ENCODE measurements around the gene TXNDC16.

The TXNDC16 gene

DNA sequence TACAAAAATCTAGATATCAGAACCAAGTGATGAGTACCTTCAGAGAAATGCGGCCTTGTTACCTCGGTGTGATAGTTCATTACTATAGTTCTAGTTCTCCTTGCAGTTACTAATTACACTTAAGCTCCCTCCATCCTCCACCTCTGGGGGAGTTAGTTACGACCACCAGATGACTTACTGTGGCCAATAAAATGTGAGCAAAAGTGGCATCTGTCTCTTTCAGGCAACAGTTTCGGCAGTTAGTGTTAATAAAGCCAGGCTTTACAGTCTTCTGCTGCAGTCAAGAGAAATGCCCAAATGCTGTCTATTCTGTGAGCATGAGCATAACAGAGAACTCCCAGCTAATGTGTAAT, 6.0 kb downstream of the TXNDC16 start:
- TF ChIP-seq, protein P1, sequence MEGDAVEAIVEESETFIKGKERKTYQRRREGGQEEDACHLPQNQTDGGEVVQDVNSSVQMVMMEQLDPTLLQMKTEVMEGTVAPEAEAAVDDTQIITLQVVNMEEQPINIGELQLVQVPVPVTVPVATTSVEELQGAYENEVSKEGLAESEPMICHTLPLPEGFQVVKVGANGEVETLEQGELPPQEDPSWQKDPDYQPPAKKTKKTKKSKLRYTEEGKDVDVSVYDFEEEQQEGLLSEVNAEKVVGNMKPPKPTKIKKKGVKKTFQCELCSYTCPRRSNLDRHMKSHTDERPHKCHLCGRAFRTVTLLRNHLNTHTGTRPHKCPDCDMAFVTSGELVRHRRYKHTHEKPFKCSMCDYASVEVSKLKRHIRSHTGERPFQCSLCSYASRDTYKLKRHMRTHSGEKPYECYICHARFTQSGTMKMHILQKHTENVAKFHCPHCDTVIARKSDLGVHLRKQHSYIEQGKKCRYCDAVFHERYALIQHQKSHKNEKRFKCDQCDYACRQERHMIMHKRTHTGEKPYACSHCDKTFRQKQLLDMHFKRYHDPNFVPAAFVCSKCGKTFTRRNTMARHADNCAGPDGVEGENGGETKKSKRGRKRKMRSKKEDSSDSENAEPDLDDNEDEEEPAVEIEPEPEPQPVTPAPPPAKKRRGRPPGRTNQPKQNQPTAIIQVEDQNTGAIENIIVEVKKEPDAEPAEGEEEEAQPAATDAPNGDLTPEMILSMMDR (IDR thresholded peaks at IDR 0.05; ENCODE audit: low read length), result no peak
- no peak for TF ChIP-seq EZH2 (optimal IDR thresholded peaks at IDR 0.05; ENCODE audit: low read depth, low read length)
- no peak for TF ChIP-seq EZH2phosphoT487 (IDR thresholded peaks at IDR 0.05; ENCODE audit: low read length)
- Histone ChIP-seq H4K20me1 (ENCODE audit: insufficient read depth, low read length) (no peaks in the 10 kb centered on the region), H3K4me1 (ENCODE audit: low read length) (no peaks in the 10 kb centered on the region), H3K79me2 (ENCODE audit: low read length) (peaks cover 58% of the 10 kb centered on the region), H3K9me3 (replicated peaks; ENCODE audit: insufficient read depth, low read length) (no peaks in the 10 kb centered on the region), H2AFZ (ENCODE audit: low read length) (no peak overlapping the region), H3K36me3 (replicated peaks; ENCODE audit: insufficient read depth, low read length) (no peaks in the 10 kb centered on the region; the same call in 1 of the 2 replicates), H3K9me2 (replicated peaks; ENCODE audit: insufficient read depth, low read length) (no peaks in the 10 kb centered on the region), H3F3A (ENCODE audit: insufficient read depth, low read length) (no peaks in the 10 kb centered on the region), H3K27ac (ENCODE audit: low read length) (no peak overlapping the region), H3K4me3 (ENCODE audit: low read length) (no peak overlapping the region), H3K4me2 (ENCODE audit: low read depth, low read length) (no peak overlapping the region), H3K9ac (ENCODE audit: low read length) (no peak overlapping the region), H3K27me3 (replicated peaks; ENCODE audit: insufficient read depth, low read length) (no peaks in the 10 kb centered on the region)
- no peak for DNase-seq

- no peaks in the 10 kb centered on the region for H3K9me3 ChIP-seq (replicated peaks; ENCODE audit: insufficient read depth, low read length)
- TF ChIP-seq EZH2 (optimal IDR thresholded peaks at IDR 0.05; ENCODE audit: low read depth, low read length) (no peak), EZH2phosphoT487 (IDR thresholded peaks at IDR 0.05; ENCODE audit: low read length) (no peak)
- TF ChIP-seq, protein P1 (IDR thresholded peaks at IDR 0.05; ENCODE audit: low read length), result no peak
- H3K9me2 ChIP-seq (replicated peaks; ENCODE audit: insufficient read depth, low read length), result no peaks in the 10 kb centered on the region
- no peak overlapping the region for H3K27ac ChIP-seq (ENCODE audit: low read length)
- no peaks in the 10 kb centered on the region for H3K27me3 ChIP-seq (replicated peaks; ENCODE audit: insufficient read depth, low read length)
- no peaks in the 10 kb centered on the region for H4K20me1 ChIP-seq (ENCODE audit: insufficient read depth, low read length)
- H2AFZ ChIP-seq (ENCODE audit: low read length), result no peak overlapping the region
- peaks cover 52% of the 10 kb centered on the region for H3K79me2 ChIP-seq (ENCODE audit: low read length)
- H3K4me2 ChIP-seq (ENCODE audit: low read depth, low read length), result no peak overlapping the region
- H3F3A ChIP-seq (ENCODE audit: insufficient read depth, low read length), result no peaks in the 10 kb centered on the region
- H3K9ac ChIP-seq (ENCODE audit: low read length), result no peak overlapping the region
- no peak for DNase-seq
- H3K36me3 ChIP-seq (replicated peaks; ENCODE audit: insufficient read depth, low read length), result no peaks in the 10 kb centered on the region; the same call in 1 of the 2 replicates
- no peak overlapping the region for H3K4me3 ChIP-seq (ENCODE audit: low read length)
- no peaks in the 10 kb centered on the region for H3K4me1 ChIP-seq (ENCODE audit: low read length)
These were observed 6.6 kb downstream of the TXNDC16 start for GRCh38 chr14:52545584-52546317.

DNA sequence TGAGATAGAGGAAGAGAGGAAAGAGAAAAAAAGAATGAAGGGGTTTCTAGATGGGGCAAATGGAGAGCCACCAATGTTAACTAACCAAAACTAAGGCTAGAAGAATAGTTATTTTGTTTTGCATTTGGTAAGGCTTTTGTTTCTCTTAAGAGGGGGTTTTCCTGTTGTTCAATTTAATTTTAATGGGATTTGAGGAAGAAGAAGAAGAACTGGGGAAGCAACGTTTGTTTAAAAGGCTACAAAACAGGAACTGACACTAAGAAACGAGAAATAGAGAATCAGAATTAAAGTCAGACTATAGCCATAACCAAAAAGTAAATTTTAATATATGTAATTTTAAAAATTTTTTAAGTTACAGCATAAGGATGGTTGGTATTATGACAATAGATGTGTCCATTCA, 13.7 kb downstream of the TXNDC16 start:
- no peak overlapping the region for H3K4me2 ChIP-seq (ENCODE audit: low read depth, low read length)

More for the DNA sequence above, 13.7 kb downstream of the TXNDC16 start:
- Histone ChIP-seq H3K9ac (ENCODE audit: low read length) (no peak overlapping the region), H3K27me3 (replicated peaks; ENCODE audit: insufficient read depth, low read length) (no peaks in the 10 kb centered on the region), H3K9me2 (replicated peaks; ENCODE audit: insufficient read depth, low read length) (no peaks in the 10 kb centered on the region), H4K20me1 (ENCODE audit: insufficient read depth, low read length) (no peaks in the 10 kb centered on the region), H3K9me3 (replicated peaks; ENCODE audit: insufficient read depth, low read length) (no peaks in the 10 kb centered on the region), H3F3A (ENCODE audit: insufficient read depth, low read length) (no peaks in the 10 kb centered on the region), H3K4me1 (ENCODE audit: low read length) (no peaks in the 10 kb centered on the region), H2AFZ (ENCODE audit: low read length) (no peak overlapping the region), H3K79me2 (ENCODE audit: low read length) (no peaks in the 10 kb centered on the region), H3K27ac (ENCODE audit: low read length) (no peak overlapping the region), H3K4me3 (ENCODE audit: low read length) (no peak overlapping the region), H3K36me3 (replicated peaks; ENCODE audit: insufficient read depth, low read length) (no peaks in the 10 kb centered on the region)
- TF ChIP-seq, protein P1 (IDR thresholded peaks at IDR 0.05; ENCODE audit: low read length), result no peak
- TF ChIP-seq EZH2phosphoT487 (IDR thresholded peaks at IDR 0.05; ENCODE audit: low read length), result no peak
- no peak for TF ChIP-seq EZH2 (optimal IDR thresholded peaks at IDR 0.05; ENCODE audit: low read depth, low read length)
- DNase-seq, result no peak
